ENCODE results near the gene RGL3. TPM values are rescaled to one million over a fixed set of nuclear protein-coding genes. Genes with fewer than 3 reads are reported as not detected.

The RGL3 gene
- total and polyA plus RNA-seq, 2 of the 4 experiments (the other 2 are of a cell fraction), result 0.18 to 0.62 TPM

DNA sequence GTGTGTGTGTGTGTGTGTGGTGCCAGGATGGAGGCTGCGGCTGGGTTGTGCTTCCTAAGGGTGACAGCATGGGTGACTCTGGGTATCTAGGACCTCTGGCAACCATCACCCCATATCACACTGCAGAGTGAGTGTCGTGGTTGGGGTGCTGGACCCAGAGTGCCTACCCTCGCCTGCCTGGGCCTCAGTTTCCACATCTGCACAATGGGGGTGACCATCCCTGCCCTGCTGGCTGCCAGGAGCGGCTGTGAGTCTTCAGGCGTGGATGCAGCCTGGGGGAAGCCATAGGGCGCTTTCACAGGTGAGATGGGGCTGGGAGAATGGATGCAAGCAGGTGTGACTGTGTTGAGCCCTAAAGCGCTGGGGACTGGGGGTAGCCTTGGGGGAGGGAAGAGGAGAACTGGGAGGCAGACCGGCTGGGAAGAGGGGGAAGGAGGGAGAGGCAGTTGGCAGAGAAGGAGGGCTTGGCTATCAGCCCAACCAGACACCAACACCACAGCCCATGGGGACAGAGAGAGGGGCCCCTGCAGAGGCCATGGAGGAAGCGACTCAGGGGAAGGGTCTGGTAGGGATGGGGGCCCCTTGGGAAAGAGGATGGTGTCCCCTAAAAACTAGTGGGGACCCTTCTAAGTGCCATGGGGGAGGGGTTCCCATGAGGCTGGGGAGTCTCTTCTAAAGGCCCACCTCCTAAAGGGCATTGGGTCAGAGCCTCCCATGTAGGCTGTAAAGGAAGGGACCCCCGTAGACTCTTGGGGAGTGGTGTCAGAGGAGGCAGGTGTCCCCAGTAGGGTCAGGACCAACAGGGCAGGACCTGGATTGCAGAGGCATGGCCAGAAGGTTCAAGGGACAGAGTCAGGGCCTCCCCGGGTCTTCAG, 62.2 kb downstream of the RGL3 start:
- H4K20me1 ChIP-seq (ENCODE audit: insufficient read depth, low read length), result peaks cover 16% of the 10 kb centered on the region
- H3K9me3 ChIP-seq (ENCODE audit: control insufficient read depth, insufficient read depth, low read length), result no peaks in the 10 kb centered on the region
- H4K8ac ChIP-seq (ENCODE audit: low read depth in 2 of 2, low read length in 2 of 2), result no peak overlapping the region
- no peaks in the 10 kb centered on the region for H3K27me3 ChIP-seq (ENCODE audit: control insufficient read depth, insufficient read depth, low read length)
- intact Hi-C loops (cut with micrococcal nuclease), result no loop called here
- H3K27ac ChIP-seq (ENCODE audit: insufficient read depth, low read length), result no peak overlapping the region
- H2BK15ac ChIP-seq (ENCODE audit: low read depth, low read length), result no peak overlapping the region
- ChIA-PET CTCF (no interaction called here), POLR2A (ENCODE audit: unreplicated experiment) (no interaction called here)
- H3K36me3 ChIP-seq (ENCODE audit: control insufficient read depth, insufficient read depth, low read length), result peaks cover 19% of the 10 kb centered on the region; the same call in 1 of the 2 replicates
- no peak overlapping the region for H2BK120ac ChIP-seq (ENCODE audit: low read depth, low read length)
- 0 out of 2 replicates have a peak overlapping the region, but pooled peaks have one; percentile 18 for H2AK5ac ChIP-seq (ENCODE audit: low read depth, low read length)
- dilution Hi-C loops (cut with HindIII; ENCODE audit: low sequenced_read_pairs, unreplicated experiment), result no loop called here
- no peak overlapping the region for H3K4ac ChIP-seq (ENCODE audit: low read depth, low read length)
- no peak for ATAC-seq (ENCODE audit: low read depth)
- no peak overlapping the region; the same call in 1 of the 2 replicates for H3K4me2 ChIP-seq (ENCODE audit: low read depth, low read length)
- peak overlapping the region; percentile 37 for H2AK9ac ChIP-seq (replicated peaks; ENCODE audit: low read depth, low read length, poor library complexity)
- TF ChIP-seq MAZ (IDR thresholded peaks at IDR 0.05; ENCODE audit: borderline replicate concordance, low read depth, low read length) (no peak), MAFK (IDR thresholded peaks at IDR 0.05; ENCODE audit: low read depth, low read length) (no peak), SMC3 (IDR thresholded peaks at IDR 0.05; ENCODE audit: low read depth, low read length) (no peak), NFE2L2 (IDR thresholded peaks at IDR 0.05; ENCODE audit: low read depth, low read length) (no peak), BHLHE40 (IDR thresholded peaks at IDR 0.05; ENCODE audit: low read depth, low read length) (no peak), CHD1 (IDR thresholded peaks at IDR 0.05; ENCODE audit: low read depth, low read length) (no peak), FOS (IDR thresholded peaks at IDR 0.05; ENCODE audit: low read depth, low read length) (no peak), POLR2A (IDR thresholded peaks at IDR 0.05; ENCODE audit: low read depth, low read length) (no peak)
- TF ChIP-seq, protein P1, sequence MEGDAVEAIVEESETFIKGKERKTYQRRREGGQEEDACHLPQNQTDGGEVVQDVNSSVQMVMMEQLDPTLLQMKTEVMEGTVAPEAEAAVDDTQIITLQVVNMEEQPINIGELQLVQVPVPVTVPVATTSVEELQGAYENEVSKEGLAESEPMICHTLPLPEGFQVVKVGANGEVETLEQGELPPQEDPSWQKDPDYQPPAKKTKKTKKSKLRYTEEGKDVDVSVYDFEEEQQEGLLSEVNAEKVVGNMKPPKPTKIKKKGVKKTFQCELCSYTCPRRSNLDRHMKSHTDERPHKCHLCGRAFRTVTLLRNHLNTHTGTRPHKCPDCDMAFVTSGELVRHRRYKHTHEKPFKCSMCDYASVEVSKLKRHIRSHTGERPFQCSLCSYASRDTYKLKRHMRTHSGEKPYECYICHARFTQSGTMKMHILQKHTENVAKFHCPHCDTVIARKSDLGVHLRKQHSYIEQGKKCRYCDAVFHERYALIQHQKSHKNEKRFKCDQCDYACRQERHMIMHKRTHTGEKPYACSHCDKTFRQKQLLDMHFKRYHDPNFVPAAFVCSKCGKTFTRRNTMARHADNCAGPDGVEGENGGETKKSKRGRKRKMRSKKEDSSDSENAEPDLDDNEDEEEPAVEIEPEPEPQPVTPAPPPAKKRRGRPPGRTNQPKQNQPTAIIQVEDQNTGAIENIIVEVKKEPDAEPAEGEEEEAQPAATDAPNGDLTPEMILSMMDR (conservative IDR thresholded peaks at IDR 0.05; ENCODE audit: low read depth, low read length), result no peak
- TF ChIP-seq, protein P2, sequence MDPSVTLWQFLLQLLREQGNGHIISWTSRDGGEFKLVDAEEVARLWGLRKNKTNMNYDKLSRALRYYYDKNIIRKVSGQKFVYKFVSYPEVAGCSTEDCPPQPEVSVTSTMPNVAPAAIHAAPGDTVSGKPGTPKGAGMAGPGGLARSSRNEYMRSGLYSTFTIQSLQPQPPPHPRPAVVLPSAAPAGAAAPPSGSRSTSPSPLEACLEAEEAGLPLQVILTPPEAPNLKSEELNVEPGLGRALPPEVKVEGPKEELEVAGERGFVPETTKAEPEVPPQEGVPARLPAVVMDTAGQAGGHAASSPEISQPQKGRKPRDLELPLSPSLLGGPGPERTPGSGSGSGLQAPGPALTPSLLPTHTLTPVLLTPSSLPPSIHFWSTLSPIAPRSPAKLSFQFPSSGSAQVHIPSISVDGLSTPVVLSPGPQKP (IDR thresholded peaks at IDR 0.05; ENCODE audit: borderline replicate concordance, low read depth, low read length), result no peak
- 68% methylated on average over 3 of the region's 11 CpGs; no CpG with 5 or more reads in 1 of the 2 experiments for WGBS, 2 experiments (ENCODE audit: extremely low coverage in 2 of 2, insufficient read length in 1 of 2)
- peaks cover 8% of the 10 kb centered on the region for H3K4me1 ChIP-seq (ENCODE audit: control insufficient read depth, insufficient read depth, low read length)
- in situ Hi-C loops (cut with MboI; ENCODE audit: low sequenced_read_pairs), result no loop called here
- no peak overlapping the region for H4K91ac ChIP-seq (ENCODE audit: insufficient read depth, low read depth, low read length)
- H4K5ac ChIP-seq (ENCODE audit: low read depth, low read length), result no peak overlapping the region
- H2BK5ac ChIP-seq (ENCODE audit: low read depth, low read length, poor library complexity, severe bottlenecking), result no peak overlapping the region
- H3K4me3 ChIP-seq (ENCODE audit: insufficient read depth, low read depth, low read length), result no peak overlapping the region
- peaks cover 20% of the 10 kb centered on the region for H3K9me1 ChIP-seq (ENCODE audit: insufficient read depth, low read length)
- H3K18ac ChIP-seq (ENCODE audit: low read depth, low read length), result no peak overlapping the region
- no peak overlapping the region for H3K23ac ChIP-seq (ENCODE audit: low read depth, low read length)
- peaks cover 13 to 23% of the 10 kb centered on the region in 2 experiments for H3K79me1 ChIP-seq (ENCODE audit: low read depth in 1 of 2, low read length in 2 of 2)
- no peak for DNase-seq
- H3K14ac ChIP-seq (replicated peaks; ENCODE audit: low read depth, low read length), result no peak overlapping the region
- H2BK20ac ChIP-seq (ENCODE audit: low read depth, low read length), result no peak overlapping the region
- H2AFZ ChIP-seq (replicated peaks; ENCODE audit: low read length, poor library complexity), result no peak overlapping the region
- BruUV-seq (replicated peaks), result no TSS peak
- no peak overlapping the region for H3K56ac ChIP-seq (ENCODE audit: extremely low read depth, insufficient read depth, low read length)
- H3K9ac ChIP-seq (ENCODE audit: low read depth, low read length), result no peak overlapping the region

Measured in IMR-90 (cell line).